Fibroblast of peridontal ligament (primary cell): ENCODE data around the gene FOXD4L6.
"Not testable (repeated sequence)": the region's sequence is repeated elsewhere in the genome, so short reads cannot be mapped to it uniquely, and the experiment has no call there.

Source experiments
- DNase-seq: peaks from one replicate; pipeline ENCODE4 v3.0.0-alpha.2; 2010; ENCODE audit errors: extremely low read depth

FOXD4L6 gene

DNA sequence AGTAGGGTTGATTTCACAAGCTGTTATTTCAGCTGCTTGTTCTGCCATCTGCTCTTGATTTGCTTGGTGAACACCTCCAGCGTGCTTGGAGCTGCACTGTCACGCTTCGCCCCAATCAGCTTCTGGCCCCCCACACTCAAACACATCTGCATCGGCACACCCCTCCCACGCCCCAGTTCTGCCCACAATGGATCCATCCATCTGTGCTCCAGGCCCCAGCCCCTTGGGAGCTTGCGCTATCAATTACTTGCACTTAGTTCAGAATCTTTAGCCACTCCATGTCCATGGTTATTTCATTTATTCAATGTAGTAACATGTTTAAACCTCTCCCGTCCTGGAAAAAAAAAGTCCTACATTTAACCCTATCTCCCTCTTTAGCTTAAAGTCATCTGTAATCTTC, 28.0 kb downstream of the FOXD4L6 start:
- peak; percentile 2 for DNase-seq

DNA sequence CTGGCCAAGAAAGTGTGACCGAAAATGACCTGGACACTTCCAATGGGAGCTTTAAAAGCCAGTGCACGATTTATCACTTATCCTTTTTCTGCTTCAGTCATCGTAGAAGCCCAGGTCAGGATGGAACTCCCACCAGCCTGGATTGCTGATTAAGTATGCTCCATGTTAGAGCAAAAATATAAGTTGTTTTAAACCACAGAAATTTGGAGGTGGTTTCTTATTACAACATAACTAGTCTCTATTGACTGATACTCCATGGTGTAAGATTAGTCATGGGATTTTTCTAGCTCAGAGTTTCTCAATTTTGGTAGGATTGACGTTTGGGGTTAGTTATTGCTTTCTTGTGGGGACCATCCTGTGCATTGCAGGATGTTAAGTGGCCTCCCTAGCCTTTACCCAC, 29.7 kb downstream of the FOXD4L6 start:
- not testable (repeated sequence) for DNase-seq

DNA sequence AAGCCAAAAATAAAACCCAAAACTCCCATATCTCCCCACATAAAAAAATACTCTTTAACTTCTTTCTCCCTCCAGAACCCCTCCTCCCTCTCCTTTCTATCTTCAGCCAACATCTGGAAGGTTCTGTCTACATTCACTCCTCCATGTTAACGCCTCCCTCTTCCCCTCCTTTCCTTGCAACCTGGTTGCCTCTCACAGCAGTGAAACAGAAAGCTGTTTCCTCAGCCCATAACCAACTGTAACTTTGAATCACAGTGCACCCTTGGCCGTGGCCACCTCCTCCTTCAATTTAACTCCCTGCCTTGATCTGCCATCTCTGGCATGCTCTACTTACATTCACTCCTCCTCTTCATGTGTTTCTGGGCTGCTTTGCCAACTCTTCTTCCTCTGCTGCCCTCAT, 33.4 kb downstream of the FOXD4L6 start:
- not testable (repeated sequence) for DNase-seq

DNA sequence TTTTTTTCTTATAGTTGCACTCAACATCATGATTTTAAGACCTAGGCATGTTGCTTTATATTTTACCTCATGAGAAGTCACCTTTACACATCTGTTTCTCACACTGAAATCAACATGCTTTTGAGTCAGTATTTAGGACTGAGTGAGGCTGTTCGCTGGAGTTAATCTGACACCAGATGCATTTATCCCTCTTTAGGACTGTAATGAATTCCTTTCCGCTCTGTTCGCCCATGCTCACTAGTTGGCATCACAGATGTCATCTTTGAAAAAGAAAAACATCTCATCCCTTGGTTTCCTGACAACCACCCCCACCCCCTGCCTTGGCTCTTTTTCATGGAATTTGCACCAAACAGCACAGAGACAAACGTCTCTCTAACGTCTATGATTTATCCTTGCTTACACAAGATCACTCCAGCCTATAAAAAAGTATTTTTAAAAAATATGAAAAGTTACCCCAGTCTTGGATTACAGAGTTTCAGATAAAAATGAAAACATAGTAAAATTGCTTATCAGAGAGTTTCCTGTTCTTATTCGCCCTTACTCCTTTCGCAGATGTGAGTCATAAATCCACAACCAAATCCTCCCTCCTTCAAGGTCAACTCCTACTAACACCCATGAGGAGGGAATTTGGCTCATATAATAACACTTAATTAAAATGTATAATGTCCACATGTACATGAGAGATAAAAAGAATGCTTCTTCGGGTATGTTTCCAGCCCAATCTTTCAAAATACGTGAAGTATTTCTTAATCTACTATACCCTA, 34.3 kb downstream of the FOXD4L6 start:
- not testable (repeated sequence) for DNase-seq

DNA sequence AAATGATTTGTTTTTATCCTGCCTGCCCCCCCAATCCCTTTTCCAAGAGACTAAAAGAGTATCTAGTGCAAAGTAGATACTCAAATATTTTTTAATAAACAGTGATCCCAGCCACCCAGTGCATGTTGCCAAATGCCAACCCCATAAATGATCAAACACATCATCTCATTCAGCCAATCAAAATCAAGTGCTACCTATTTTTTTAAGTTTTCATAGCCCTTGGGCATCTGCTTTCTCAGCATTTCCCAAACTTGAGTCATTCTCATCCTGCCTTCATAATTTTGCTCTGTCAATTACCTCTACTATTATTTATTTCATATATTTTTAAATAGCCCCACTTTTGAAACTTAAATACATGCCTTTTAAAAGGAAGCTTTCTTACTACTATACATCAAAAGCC, 37.6 kb downstream of the FOXD4L6 start:
- DNase-seq = not testable (repeated sequence)

DNA sequence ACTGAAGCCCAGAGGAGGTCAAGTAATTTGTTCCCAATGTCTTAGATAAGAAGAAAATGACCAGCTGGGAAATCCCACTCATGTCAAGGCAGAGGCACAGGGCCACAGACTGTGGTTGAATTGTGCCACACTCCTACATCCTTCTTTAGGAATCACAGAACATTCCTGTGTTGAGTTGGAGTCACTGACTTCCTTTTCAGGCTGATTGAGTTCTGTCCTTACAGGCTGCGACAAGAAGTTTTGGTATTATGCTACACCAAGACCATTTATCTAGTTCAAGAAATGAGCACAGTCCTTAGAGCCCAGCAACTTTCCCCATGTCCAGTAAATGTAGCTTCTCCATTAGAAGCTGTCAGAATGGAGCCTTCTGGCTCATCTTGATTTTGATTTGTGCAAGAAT, 38.1 kb downstream of the FOXD4L6 start:
- DNase-seq = not testable (repeated sequence)

DNA sequence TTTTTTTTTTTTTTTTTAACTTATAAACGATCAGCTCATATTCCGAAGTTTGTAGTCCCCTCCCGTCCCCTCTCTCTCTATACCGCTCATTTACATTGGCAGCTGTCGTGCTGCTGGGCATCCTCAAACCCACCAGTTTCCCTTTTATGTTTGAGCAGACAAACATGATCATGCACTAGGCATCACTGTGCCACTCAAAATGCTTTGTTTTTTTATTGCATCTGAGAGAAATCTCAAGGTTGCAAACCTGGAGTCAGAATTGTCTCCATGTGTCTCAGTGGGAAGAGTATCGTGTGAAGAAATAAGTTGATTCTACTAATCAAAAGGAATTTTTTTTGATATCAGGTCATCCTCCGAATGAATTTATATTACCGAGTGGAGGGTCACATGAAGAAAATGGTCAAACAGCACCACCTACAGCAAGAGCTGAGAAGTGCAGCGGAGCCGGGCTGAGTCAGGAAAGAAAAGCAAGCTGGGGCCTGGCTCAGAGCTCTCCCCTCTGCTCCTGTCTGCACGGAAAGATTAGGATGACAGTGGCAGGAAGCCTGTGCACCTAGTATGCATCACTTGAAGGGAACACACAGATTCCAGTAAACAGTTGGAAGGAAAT, 39.9 kb downstream of the FOXD4L6 start:
- DNase-seq = not testable (repeated sequence)

DNA sequence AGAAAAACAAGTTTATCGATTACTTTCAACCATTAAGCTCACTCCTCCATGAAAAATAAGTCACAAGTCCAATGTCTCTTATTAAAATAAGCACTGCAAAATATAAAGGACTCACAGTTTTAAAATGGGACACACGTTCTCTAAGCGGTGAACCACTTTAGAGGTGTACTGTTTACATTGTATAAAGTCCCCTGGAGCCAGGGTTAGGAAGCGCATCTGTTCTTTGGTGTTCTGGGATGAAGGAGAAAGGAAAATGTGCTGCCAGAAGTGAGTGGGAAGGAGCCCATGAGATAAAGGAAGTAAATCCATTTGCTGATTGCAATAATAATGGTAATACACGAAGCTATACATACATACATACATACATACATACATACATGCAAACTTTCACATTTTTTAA, 40.6 kb downstream of the FOXD4L6 start:
- DNase-seq = not testable (repeated sequence)

DNA sequence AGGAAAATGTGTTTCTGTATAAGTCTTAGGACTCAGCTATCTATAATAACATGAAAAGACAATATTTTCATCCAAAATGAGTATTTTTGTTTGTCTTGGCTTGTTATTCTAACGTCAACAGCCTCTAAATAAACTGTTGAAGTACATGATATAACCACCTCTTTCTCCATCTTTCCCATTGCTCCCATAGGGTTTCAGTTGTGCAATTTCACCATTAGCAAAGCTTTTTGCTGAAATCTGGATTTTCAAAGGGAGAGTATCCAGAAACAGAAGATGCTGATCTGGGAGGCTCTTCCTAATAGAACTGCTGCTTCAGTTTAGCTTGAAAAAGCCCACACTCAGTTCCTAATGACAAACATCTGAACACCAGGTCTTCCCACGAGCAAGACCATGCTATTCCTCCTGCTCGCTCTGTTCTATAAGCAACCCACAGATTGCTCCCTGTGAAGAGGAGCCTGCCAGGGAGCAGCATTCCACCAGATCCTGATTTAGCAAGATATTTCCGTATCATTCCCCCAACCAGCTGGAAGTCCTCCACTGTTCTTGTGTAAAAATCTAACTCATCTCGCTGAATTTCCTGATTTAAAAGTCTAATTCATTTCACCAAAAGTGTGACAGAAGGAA, 41.2 kb downstream of the FOXD4L6 start:
- DNase-seq = peak; percentile 43

DNA sequence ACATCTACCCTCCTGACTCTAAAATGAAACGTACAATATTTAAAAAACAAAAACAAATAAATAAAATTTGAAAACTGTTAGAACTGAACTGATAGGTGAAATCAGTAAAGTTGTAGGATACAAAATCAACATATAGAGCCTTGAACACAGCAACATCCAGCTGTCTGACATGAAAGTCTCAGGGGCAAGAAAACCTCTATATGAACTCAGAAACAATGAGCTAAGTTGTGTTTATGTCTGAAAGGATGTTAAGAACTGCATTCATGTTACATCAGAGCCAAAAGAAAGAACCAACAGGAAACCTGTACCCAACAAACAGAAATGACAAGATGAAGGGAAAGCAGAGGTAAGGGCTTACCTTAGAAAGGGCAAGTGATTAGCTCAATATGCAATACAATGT, 41.8 kb downstream of the FOXD4L6 start:
- DNase-seq = not testable (repeated sequence)

DNA sequence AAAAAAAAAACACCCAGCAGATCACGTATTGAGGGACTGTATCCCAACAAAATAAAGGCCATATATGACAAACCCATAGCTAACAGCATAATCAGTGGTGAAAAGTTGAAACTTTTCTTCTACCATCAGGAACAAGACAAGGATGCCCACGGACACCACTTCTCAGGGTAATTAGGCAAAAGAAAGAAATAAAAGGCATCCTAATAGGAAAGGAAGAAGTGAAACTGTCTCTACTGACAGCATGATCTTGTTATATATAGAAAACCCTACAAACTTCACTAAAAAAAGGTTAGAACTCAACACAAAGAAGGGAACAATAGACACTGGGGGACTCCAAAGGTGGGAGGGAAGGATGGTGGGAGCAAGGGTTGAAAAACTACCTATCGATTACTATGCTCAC, 42.3 kb downstream of the FOXD4L6 start:
- DNase-seq = not testable (repeated sequence)

DNA sequence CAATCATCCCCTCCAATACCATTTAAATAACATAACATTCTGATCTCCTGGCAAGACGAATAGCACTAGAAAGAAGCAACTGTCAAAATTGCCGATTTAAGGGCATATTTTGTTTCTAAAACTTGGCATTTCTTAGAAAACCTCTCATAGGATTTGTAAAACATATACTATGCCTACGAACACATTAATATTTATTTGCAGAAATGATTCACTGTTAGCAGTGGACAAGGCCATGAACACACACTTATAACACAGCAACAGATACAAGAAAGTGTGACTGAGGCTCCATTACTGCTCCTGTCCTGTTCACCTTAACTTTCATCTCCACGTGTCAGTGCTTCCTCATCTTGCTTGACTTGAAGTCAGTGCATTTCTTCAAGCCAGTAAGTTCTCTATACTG, 46.1 kb downstream of the FOXD4L6 start:
- not testable (repeated sequence) for DNase-seq

DNA sequence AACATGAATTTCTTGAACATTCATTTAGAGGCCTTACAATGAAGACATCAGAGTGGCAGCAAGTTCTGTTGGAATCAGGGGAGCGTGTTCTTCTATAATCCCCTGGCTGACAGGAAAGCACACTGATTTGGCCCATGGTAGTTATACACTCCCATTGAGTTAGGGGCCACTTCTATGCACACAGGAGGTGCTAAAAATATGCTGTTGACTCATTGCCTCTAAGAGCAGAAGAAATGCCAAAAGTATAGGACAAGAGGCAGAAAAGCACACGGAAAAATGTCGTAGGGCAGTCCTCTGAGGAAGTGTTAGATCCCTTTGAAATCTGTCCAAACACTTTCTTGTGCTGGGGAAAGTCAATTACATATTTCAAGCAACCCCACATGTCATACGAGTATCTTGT, 49.0 kb downstream of the FOXD4L6 start:
- not testable (repeated sequence) for DNase-seq

DNA sequence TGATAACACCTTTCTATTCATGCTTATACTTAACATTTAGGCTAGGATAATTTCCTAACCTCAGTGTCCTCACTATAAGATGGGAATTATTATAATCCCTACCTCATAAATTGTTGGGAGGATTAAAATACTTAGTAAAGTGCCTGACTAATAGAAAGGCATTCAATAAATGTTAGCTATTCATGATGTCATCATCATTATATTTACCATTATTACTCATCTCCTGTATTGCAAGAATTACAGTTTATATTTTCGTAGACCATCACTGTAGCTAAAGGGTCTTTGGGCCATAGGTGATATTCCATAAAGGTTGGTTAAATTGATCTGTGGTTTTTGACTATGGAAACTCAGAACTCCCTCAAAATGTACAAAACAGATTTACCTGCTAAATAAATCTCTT, 50.9 kb downstream of the FOXD4L6 start:
- DNase-seq = not testable (repeated sequence)
